Activated gamma-delta T cell treated with Interleukin-2 at 50 U/mL for 16 hours (primary cell): ENCODE data around the gene RGS4.

ENCODE experiments used
- DNase-seq: peaks from one replicate; pipeline ENCODE4 v3.0.0-alpha.2; 2020

Gene RGS4

DNA sequence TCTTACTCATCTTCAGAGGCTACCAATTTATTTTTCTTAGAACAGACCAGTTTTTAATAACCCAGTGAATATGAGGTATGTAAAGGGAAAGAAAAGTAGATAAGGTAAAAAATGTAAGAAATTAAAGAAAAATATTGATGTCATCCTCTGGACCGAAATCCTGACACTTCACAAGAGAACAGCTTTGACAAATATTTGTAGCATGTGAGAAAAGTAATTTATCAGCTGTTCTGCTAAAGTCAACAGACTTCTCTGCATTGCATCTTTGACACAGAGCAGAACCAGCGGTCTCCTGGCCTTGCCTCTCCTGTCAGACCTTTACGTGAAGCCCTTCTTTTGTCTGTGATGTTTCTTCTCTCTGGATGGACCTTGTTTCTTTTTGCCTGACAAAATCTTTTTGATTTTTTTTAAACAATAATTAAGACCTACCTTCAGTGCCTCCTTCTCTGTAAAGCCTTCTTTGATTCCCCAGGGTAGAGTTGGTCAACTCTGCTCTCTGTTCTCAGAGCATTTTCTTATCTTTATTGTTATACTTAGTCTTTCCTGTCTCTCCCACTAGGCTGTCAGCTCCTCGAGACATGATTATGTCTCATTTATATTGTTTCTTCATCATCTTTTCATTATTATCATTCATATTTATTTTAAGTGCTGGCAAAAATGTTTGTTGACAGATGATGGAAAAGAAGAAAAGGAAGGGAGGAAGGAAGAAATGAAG lies 35.4 kb downstream of the RGS4 start:
- DNase-seq: no peak

DNA sequence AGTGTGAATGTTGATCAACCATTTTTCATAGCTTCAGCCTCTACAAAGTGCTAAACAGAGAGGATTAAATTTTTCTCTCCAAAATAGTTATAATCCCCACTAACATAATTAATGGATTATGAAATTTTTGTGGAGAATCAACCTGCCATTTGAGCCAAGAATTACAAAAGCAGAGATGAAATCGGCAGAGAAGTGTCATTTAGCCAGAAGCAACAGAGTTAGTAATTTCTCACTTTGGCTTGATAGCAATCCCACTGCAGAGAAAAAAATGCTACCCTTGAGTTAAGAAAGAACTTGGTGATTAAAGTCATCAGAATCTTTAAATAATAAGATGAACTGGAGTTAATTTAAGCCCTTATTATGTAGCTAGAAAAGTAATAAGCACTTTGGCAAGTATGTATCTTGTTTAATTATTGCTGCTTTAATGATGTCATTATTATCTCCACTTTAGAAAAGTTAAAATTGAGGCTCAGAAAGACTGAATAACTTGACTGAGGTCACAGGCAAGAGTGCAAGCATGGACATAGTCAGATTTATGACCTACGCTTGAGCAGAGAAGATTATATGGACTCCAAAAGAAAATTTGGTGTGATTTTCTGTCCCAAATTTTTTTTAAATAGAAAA lies 37.3 kb downstream of the RGS4 start:
- DNase-seq: no peak

GRCh38 chr1:163107655-163108054 lies 38.5 kb downstream of the RGS4 start:
- no peak for DNase-seq

DNA sequence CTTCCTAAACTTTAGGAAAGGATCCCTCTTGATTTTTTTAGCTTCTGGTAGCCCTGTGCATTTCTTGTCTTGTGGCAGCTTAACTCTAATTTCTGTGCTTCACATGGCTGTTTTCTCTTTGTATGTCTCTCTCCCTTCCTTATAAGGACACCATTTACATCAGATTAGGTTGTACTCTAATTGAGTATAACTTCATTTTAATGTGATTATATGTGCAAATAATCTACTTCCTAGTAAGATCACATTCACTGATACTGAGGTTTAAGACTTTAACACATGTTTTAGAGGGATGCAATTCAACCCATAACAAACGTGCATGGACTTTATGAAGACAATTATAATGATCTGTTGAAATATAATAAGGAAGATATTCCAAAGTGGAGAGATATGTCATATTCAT lies 46.7 kb downstream of the RGS4 start:
- no peak for DNase-seq

- no peak for DNase-seq
Measured at GRCh38 chr1:163119707-163120106, 50.5 kb downstream of the RGS4 start.

GRCh38 chr1:163120372-163120771 lies 51.2 kb downstream of the RGS4 start:
- DNase-seq: no peak

- no peak for DNase-seq
Measured at GRCh38 chr1:163124812-163125211, 55.7 kb downstream of the RGS4 start.
